ENCODE measurements around the gene CNN3.
"Not testable (repeated sequence)": the region's sequence is repeated elsewhere in the genome, so short reads cannot be mapped to it uniquely, and the experiment has no call there.

The CNN3 gene

GRCh38 chr1:94949681-94950661, 23.1 kb upstream of the CNN3 start:
- DNase-seq (ENCODE audit: low read depth): no peak

- DNase-seq (ENCODE audit: low read depth): no peak
These were observed 20.5 kb upstream of the CNN3 start for GRCh38 chr1:94947437-94947836.

GRCh38 chr1:94946886-94947285, 20.0 kb upstream of the CNN3 start:
- no peak for DNase-seq (ENCODE audit: low read depth)

GRCh38 chr1:94942171-94943128, 15.5 kb upstream of the CNN3 start:
- no peak for DNase-seq (ENCODE audit: low read depth)

- DNase-seq (ENCODE audit: low read depth): not testable (repeated sequence)
These were observed 14.6 kb upstream of the CNN3 start for GRCh38 chr1:94941480-94941879.

- no peak for DNase-seq (ENCODE audit: low read depth)
These were observed 13.8 kb upstream of the CNN3 start for GRCh38 chr1:94940738-94941137.

GRCh38 chr1:94937820-94938219, 10.9 kb upstream of the CNN3 start:
- DNase-seq (ENCODE audit: low read depth): no peak

GRCh38 chr1:94936861-94937620, 10.1 kb upstream of the CNN3 start:
- no peak for DNase-seq (ENCODE audit: low read depth)

- DNase-seq (ENCODE audit: low read depth): no peak
These were observed 8.6 kb upstream of the CNN3 start for GRCh38 chr1:94935476-94935875.

GRCh38 chr1:94935034-94935433, 8.1 kb upstream of the CNN3 start:
- no peak for DNase-seq (ENCODE audit: low read depth)

GRCh38 chr1:94934551-94934950, 7.6 kb upstream of the CNN3 start:
- no peak for DNase-seq (ENCODE audit: low read depth)

- DNase-seq (ENCODE audit: low read depth): no peak
These were observed 4.4 kb upstream of the CNN3 start for GRCh38 chr1:94931254-94931841.

GRCh38 chr1:94929351-94930217, 2.7 kb upstream of the CNN3 start:
- no peak for DNase-seq (ENCODE audit: low read depth)

GRCh38 chr1:94928293-94928939, 1.5 kb upstream of the CNN3 start:
- DNase-seq (ENCODE audit: low read depth): no peak

- DNase-seq (ENCODE audit: low read depth): no peak
These were observed 680 bp upstream of the CNN3 start for GRCh38 chr1:94927405-94928175.

- peak; percentile 19 for DNase-seq (ENCODE audit: low read depth)
These were observed 590 bp downstream of the CNN3 start for GRCh38 chr1:94926126-94926914.

GRCh38 chr1:94925561-94926125, 1.3 kb downstream of the CNN3 start:
- no peak for DNase-seq (ENCODE audit: low read depth)

GRCh38 chr1:94925004-94925403, 1.9 kb downstream of the CNN3 start:
- DNase-seq (ENCODE audit: low read depth): no peak
